ENCODE data around the gene DPYD.

Gene DPYD

DNA sequence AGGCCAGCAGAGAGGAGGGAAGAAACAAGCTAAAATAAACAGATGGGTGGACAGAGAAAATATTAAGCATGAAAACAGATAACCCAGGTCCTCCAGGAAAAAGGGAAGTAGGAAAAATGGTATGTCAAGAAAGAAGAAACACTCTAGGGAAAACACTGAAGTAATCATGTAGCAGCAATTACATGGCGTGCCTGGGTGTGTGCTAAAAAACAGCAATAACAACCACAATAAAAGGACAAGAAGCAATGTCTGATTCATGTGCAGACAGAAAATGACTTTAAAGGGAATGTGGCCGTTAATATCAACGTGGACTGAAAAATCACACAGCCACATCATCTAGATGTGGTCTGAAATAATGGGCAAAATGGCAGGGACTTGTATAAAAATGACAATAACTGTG is 829.6 kb downstream of the DPYD start:
- Histone ChIP-seq H4K20me1 (ENCODE audit: insufficient read depth) (no peaks in the 10 kb centered on the region), H3K36me3 (ENCODE audit: insufficient read depth) (no peaks in the 10 kb centered on the region), H3K27ac (no peak overlapping the region), H3K4me1 (ENCODE audit: low read depth, poor library complexity, severe bottlenecking) (no peaks in the 10 kb centered on the region), H3K4me2 (no peak overlapping the region), H3K9ac (no peak overlapping the region), H3K79me2 (ENCODE audit: insufficient read depth, low read depth) (no peaks in the 10 kb centered on the region), H3K27me3 (ENCODE audit: insufficient read depth, low read depth) (no peaks in the 10 kb centered on the region), H2AFZ (ENCODE audit: low read depth) (no peak overlapping the region), H3K4me3 (IDR thresholded peaks at IDR 0.05; ENCODE audit: insufficient read depth, low read depth, low read length) (no peak overlapping the region)
- TF ChIP-seq, protein P1, sequence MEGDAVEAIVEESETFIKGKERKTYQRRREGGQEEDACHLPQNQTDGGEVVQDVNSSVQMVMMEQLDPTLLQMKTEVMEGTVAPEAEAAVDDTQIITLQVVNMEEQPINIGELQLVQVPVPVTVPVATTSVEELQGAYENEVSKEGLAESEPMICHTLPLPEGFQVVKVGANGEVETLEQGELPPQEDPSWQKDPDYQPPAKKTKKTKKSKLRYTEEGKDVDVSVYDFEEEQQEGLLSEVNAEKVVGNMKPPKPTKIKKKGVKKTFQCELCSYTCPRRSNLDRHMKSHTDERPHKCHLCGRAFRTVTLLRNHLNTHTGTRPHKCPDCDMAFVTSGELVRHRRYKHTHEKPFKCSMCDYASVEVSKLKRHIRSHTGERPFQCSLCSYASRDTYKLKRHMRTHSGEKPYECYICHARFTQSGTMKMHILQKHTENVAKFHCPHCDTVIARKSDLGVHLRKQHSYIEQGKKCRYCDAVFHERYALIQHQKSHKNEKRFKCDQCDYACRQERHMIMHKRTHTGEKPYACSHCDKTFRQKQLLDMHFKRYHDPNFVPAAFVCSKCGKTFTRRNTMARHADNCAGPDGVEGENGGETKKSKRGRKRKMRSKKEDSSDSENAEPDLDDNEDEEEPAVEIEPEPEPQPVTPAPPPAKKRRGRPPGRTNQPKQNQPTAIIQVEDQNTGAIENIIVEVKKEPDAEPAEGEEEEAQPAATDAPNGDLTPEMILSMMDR (conservative IDR thresholded peaks at IDR 0.05; ENCODE audit: low read depth, low read length): no peak

DNA sequence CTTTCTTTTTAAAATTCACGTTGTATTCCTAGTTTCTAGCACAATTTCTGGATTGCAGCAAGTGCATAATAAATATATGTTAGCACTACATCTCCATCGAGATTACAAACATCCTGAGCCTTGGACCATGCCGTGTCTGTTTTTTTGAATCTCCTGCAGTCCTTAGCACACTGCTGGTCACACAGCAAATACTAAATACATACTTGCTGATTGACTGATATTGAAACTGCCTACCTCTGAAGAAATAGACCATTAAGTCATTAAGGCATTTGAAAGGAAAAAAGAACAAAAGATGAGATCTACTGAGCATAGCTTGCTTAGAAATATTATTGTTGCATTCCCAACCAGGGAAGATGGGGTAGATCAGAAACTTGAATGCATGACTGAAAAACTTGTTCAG is 830.1 kb downstream of the DPYD start:
- Histone ChIP-seq H3K27me3 (ENCODE audit: insufficient read depth, low read depth) (no peaks in the 10 kb centered on the region), H3K4me2 (no peak overlapping the region), H2AFZ (ENCODE audit: low read depth) (no peak overlapping the region), H3K79me2 (ENCODE audit: insufficient read depth, low read depth) (no peaks in the 10 kb centered on the region), H3K4me1 (ENCODE audit: low read depth, poor library complexity, severe bottlenecking) (no peaks in the 10 kb centered on the region), H3K36me3 (ENCODE audit: insufficient read depth) (no peaks in the 10 kb centered on the region), H3K27ac (no peak overlapping the region), H3K9ac (no peak overlapping the region), H4K20me1 (ENCODE audit: insufficient read depth) (no peaks in the 10 kb centered on the region), H3K4me3 (IDR thresholded peaks at IDR 0.05; ENCODE audit: insufficient read depth, low read depth, low read length) (no peak overlapping the region)
- TF ChIP-seq, protein P1 (conservative IDR thresholded peaks at IDR 0.05; ENCODE audit: low read depth, low read length): no peak

DNA sequence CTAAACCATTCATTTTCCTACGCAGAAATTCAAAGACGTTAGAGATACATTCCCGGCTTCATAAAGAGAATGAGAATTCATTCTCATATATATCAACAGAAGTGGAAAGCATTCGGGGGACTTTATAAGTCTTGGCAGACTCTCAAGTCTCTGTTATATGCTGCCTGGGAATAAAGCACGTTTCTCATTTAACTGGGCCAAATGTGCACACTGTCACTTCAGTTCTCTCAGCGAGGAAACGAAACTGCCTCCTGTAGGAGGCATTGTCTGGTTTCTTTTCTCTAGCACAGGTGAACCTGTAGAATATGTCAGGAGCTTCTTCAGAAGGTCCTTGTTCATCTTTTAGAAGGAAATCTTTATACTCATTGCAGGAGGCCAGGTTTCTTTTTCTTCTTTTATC is 831.7 kb downstream of the DPYD start:
- Histone ChIP-seq H2AFZ (ENCODE audit: low read depth) (no peak overlapping the region), H3K4me1 (ENCODE audit: low read depth, poor library complexity, severe bottlenecking) (no peaks in the 10 kb centered on the region), H3K4me3 (IDR thresholded peaks at IDR 0.05; ENCODE audit: insufficient read depth, low read depth, low read length) (no peak overlapping the region), H3K79me2 (ENCODE audit: insufficient read depth, low read depth) (no peaks in the 10 kb centered on the region), H3K27ac (no peak overlapping the region), H3K27me3 (ENCODE audit: insufficient read depth, low read depth) (no peaks in the 10 kb centered on the region), H3K9ac (no peak overlapping the region), H3K36me3 (ENCODE audit: insufficient read depth) (no peaks in the 10 kb centered on the region), H3K4me2 (no peak overlapping the region), H4K20me1 (ENCODE audit: insufficient read depth) (no peaks in the 10 kb centered on the region)
- TF ChIP-seq, protein P1 (conservative IDR thresholded peaks at IDR 0.05; ENCODE audit: low read depth, low read length): no peak

DNA sequence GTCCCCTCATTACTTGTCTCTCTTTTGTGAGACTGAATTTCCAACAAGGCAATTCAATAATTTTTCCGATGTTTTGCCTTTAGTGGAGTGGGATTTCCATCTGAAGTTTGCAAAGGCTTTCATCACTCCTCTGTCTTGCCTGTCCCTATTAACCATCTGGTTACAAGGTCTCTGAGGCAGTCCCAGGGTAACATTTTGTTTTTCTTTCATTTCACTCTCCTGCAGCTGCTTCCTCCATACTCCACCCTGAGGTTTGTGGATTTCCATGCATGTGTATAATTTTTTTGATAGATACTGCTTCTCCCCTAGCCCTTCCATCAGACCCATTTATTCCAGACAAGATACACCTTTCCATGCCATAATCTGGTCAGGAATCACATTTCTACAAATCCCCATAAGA is 832.4 kb downstream of the DPYD start:
- H3K27ac ChIP-seq: no peak overlapping the region
- no peak overlapping the region for H2AFZ ChIP-seq (ENCODE audit: low read depth)
- no peaks in the 10 kb centered on the region for H3K36me3 ChIP-seq (ENCODE audit: insufficient read depth)
- H3K79me2 ChIP-seq (ENCODE audit: insufficient read depth, low read depth): no peaks in the 10 kb centered on the region
- H3K27me3 ChIP-seq (ENCODE audit: insufficient read depth, low read depth): no peaks in the 10 kb centered on the region
- no peak overlapping the region for H3K9ac ChIP-seq
- H3K4me1 ChIP-seq (ENCODE audit: low read depth, poor library complexity, severe bottlenecking): no peaks in the 10 kb centered on the region
- no peak overlapping the region for H3K4me3 ChIP-seq (IDR thresholded peaks at IDR 0.05; ENCODE audit: insufficient read depth, low read depth, low read length)
- TF ChIP-seq, protein P1 (conservative IDR thresholded peaks at IDR 0.05; ENCODE audit: low read depth, low read length): no peak
- no peaks in the 10 kb centered on the region for H4K20me1 ChIP-seq (ENCODE audit: insufficient read depth)
- H3K4me2 ChIP-seq: no peak overlapping the region

DNA sequence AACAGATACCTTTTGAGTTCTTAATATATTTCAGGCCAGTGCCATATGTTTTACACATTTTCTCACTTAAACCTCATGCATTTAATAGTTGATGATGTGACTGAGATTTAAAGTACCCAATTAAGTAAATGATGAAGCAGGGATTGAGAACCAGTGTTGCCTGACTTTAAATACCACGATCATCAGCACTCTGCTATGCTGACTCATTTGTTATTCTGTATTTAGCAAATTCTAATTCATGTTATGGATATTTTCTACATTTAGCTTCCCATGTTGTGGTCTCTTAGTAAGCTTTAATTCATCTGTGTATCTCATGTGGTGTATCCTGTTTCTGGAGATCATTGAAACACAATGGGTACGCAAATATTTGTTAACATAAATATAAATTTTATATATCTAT is 836.3 kb downstream of the DPYD start:
- H3K36me3 ChIP-seq (ENCODE audit: insufficient read depth): no peaks in the 10 kb centered on the region
- H3K9ac ChIP-seq: no peak overlapping the region
- no peaks in the 10 kb centered on the region for H3K79me2 ChIP-seq (ENCODE audit: insufficient read depth, low read depth)
- no peak overlapping the region for H3K4me3 ChIP-seq (IDR thresholded peaks at IDR 0.05; ENCODE audit: insufficient read depth, low read depth, low read length)
- H4K20me1 ChIP-seq (ENCODE audit: insufficient read depth): no peaks in the 10 kb centered on the region
- H3K27me3 ChIP-seq (ENCODE audit: insufficient read depth, low read depth): no peaks in the 10 kb centered on the region
- H3K4me1 ChIP-seq (ENCODE audit: low read depth, poor library complexity, severe bottlenecking): no peaks in the 10 kb centered on the region
- TF ChIP-seq, protein P1 (conservative IDR thresholded peaks at IDR 0.05; ENCODE audit: low read depth, low read length): no peak
- H3K4me2 ChIP-seq: no peak overlapping the region
- no peak overlapping the region for H2AFZ ChIP-seq (ENCODE audit: low read depth)
- H3K27ac ChIP-seq: no peak overlapping the region
